ENCODE measurements around the gene ROBO4.

The ROBO4 gene

DNA sequence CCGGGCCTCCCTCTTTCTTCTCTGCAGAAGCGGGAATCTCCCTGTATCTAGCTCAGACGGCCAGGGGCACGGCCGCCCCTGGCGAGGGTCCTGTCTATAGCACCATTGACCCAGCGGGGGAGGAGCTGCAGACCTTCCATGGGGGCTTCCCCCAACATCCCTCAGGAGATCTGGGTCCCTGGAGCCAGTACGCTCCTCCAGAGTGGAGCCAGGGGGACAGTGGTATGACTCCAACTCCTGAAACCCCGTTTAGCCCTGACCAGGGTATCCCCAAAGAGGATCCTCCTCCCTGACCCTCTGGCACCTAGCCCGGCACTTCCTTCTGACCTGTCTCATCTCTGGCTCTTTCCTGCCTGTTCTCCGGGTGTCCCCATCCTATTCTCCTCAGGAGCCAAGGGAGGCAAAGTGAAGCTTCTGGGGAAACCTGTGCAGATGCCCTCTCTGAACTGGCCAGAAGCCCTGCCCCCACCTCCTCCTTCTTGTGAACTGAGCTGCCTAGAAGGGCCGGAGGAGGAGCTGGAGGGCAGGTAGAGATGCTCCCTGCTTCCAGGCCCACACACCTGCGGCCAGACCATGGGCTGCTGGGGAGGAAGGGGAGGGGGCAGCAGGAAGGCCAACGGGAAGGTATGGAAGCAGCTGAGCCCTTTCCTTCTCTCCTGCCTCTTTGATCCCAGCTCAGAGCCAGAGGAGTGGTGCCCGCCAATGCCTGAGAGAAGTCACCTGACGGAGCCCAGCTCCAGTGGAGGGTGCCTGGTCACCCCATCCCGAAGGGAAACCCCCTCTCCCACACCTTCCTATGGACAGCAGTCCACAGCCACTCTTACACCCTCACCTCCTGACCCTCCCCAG is 19.5 kb downstream of the ROBO4 start:
- CTCF ChIA-PET: interaction anchor here (1.0 to 1.4 kb wide), 2 partner anchors 10 to 25 kb away, joined by 3 to 4 read pairs; no protein-coding TSS in a partner anchor
- POLR2A ChIA-PET: no interaction called here

DNA sequence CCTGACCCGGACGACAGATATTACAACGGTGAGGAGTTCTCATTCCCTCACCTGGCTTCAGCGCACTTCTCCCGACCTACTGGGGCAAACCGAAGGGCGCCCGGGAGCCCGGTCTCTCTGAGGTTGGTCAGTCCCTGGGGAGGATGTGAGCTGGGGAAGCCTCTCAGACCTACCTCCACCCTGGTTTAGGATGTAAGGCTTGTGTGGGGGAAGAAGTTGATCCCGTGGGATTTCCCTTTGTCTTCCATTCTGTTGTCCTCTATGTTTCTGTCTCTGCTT is 20.1 kb downstream of the ROBO4 start:
- TF ChIP-seq, protein P1, sequence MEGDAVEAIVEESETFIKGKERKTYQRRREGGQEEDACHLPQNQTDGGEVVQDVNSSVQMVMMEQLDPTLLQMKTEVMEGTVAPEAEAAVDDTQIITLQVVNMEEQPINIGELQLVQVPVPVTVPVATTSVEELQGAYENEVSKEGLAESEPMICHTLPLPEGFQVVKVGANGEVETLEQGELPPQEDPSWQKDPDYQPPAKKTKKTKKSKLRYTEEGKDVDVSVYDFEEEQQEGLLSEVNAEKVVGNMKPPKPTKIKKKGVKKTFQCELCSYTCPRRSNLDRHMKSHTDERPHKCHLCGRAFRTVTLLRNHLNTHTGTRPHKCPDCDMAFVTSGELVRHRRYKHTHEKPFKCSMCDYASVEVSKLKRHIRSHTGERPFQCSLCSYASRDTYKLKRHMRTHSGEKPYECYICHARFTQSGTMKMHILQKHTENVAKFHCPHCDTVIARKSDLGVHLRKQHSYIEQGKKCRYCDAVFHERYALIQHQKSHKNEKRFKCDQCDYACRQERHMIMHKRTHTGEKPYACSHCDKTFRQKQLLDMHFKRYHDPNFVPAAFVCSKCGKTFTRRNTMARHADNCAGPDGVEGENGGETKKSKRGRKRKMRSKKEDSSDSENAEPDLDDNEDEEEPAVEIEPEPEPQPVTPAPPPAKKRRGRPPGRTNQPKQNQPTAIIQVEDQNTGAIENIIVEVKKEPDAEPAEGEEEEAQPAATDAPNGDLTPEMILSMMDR (IDR thresholded peaks at IDR 0.05; ENCODE audit: control extremely low read depth, extremely low read depth, low read depth, missing control alignments): no peak
- POLR2A ChIA-PET: no interaction called here
- CTCF ChIA-PET: interaction anchor here (1.0 to 1.4 kb wide), 2 partner anchors 10 to 25 kb away, joined by 3 to 4 read pairs; no protein-coding TSS in a partner anchor
- peak; percentile 16 for DNase-seq (ENCODE audit: extremely low spot score)

More for the DNA sequence above, 19.5 kb downstream of the ROBO4 start:
- TF ChIP-seq, protein P1 (IDR thresholded peaks at IDR 0.05; ENCODE audit: control extremely low read depth, extremely low read depth, low read depth, missing control alignments): no peak
- DNase-seq (ENCODE audit: extremely low spot score): no peak

DNA sequence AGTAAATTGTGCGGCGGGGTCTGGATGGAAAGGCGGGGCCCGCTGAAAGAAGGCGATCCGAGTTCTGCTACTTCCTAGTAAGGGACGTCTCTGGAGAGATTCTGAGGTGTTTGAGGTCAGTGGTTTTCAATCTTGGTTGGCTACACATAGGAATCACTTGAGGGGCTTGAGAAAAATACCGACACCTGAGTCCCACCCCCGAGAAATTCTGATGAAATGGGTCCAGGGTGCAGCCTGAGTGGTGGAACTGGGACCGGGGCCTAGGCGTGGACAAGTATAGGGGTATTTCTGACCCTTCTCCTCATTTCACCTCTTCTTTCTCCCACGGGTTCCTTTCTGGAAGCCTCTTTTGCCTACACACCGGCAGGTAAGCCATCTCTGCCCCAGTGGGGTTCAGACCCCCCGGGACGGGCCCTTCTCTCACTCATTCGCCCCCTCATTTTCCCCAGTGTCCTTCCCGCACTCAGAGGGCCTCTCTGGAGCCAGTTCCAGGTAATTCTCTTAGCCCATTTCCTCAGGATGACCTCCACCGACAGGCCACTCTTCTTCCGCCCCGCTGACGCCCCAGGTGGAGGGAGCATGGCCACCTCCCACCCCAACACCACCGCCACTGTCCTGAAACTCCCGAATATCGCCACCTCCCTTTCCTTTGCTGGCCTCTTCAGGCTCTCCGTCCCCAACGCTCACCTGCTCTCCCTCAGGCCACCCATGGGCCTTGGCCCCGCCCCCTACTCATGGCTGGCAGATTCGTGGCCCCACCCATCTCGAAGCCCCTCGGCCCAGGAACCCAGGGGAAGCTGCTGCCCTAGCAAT is 20.6 kb downstream of the ROBO4 start:
- ChIA-PET POLR2A (no interaction called here), CTCF (interaction anchor here (0.6 to 2.1 kb wide), 38 partner anchors 8 to 550 kb away, joined by 3 to 28 read pairs (median 4); partner anchors contain the start of genes HEPN1, ROBO4 and TBRG1)

DNA sequence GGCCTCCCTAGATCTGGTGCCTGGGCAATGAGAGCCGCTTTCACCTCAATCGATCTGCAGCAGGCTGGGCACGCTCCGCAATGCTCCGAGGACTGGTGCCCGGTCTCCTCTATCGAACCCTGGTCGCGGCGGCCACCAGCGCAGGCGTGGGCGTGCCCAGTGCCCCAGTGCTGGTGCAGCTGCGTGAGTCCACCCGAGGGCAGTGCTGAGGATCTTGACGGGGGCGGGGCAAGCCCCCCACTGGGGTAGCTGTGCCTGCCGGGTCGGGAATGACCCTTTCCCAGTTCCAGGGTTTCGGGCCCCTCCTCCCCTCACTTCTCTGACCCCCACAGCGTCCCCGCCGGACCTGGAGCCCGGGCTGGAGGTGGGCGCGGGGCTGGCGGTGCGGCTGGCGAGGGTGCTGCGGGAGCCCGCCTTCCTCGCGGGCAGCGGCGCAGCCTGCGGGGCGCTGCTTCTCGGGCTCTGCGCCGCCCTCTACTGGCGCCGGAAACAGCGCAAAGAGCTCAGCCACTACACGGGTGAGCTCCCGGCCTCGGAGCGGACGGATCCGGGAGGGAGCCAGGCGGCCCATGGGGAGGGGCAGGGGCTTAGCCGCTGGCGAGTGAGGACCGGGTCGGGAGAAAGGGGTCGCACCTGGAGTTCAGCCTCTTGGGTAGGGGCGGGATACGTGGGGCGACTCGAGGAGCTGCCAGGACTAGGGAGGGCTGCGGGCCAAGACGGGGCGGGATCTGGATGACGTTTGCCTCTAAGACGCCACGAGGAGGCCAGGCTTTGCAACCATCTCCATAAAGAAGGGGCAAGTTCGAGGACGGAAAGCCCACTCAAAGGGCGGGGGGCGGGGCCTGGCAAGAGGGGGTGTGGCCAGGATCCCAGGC is 21.5 kb downstream of the ROBO4 start:
- POLR2A ChIA-PET: interaction anchor here (0.7 kb wide), 1 partner anchor 58 kb away, joined by 6 read pairs; no protein-coding TSS in a partner anchor
- CTCF ChIA-PET: interaction anchor here (0.6 to 2.1 kb wide), 37 partner anchors 8 to 551 kb away, joined by 3 to 28 read pairs (median 4); partner anchors contain the start of genes HEPN1, ROBO4 and TBRG1
- DNase-seq (ENCODE audit: extremely low spot score): peak; percentile 91
- TF ChIP-seq, protein P1 (IDR thresholded peaks at IDR 0.05; ENCODE audit: control extremely low read depth, extremely low read depth, low read depth, missing control alignments): peak; percentile 93

More for the DNA sequence above, 20.6 kb downstream of the ROBO4 start:
- peak; percentile 24 for DNase-seq (ENCODE audit: extremely low spot score)
- TF ChIP-seq, protein P1 (IDR thresholded peaks at IDR 0.05; ENCODE audit: control extremely low read depth, extremely low read depth, low read depth, missing control alignments): no peak

DNA sequence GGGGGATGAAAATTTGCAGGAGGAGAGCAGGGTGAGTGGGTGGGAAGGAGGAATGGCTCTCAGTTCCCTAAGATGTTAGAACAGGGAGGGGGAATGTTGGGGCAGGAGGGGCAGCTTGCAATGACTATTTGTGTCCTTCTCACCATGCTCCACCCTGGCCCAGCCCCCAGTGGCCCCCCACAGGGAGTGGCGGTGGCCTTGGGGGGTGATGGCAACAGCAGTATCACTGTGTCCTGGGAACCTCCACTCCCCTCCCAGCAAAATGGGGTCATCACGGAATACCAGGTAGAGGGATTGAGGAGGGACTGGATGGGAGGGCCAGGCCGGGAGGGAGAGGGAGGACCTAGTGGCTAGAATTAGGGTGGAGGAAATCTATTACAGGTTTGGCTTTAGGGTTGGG is 22.3 kb downstream of the ROBO4 start:
- POLR2A ChIA-PET: no interaction called here
- CTCF ChIA-PET: interaction anchor here (1.2 to 2.1 kb wide), 7 partner anchors 9 to 478 kb away, joined by 3 to 28 read pairs (median 7); no protein-coding TSS in a partner anchor
- DNase-seq (ENCODE audit: extremely low spot score): no peak
- TF ChIP-seq, protein P1 (IDR thresholded peaks at IDR 0.05; ENCODE audit: control extremely low read depth, extremely low read depth, low read depth, missing control alignments): no peak
